NCI-H748 treated with DMSO at 0.1 percent for 48 hours (cell line): ENCODE measurements around the gene KIF5C.
"Not testable (repeated sequence)": the region's sequence is repeated elsewhere in the genome, so short reads cannot be mapped to it uniquely, and the experiment has no call there.

Experiments
- DNase-seq: peaks from one replicate; lab custom pipeline; 2025; lab: John Stamatoyannopoulos, UW

The KIF5C gene

DNA sequence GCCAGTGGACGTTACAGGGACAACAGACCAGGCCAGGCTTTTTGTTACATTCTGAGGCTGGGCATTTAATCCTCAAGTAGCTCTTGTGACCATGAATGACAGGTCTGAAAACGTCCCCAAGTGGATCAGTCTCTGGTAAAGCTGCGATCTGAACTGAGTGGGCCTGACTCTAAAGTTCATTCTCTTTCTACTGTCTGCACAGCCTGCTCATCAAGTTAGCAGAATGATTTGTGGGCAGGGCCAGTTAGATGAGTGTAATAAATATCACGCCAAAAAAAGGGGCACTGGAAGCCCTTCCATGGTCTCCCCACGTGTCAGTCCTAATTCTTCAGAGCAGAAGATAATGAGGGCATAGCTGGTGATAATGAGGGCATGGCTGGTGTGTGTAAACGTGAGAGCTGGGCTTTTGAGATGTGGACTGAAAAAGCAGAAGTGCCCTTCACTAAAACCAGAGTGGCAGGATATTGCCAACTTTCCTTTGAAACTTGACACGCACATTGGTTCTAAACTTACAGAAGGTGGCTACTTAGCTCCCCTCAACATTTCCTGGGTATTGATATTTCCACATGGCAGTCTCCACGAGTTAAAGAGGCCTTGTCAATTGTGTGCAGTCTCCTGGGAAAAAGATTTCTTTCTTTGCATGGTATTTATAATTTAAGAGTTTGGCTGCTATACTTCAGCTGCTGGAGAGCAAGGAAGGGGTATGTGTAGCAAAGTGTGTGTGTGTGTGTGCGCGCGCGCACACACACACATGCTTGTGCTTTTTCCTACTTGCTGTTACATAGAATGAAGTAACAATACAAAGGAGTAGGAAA is 90.8 kb downstream of the KIF5C start:
- DNase-seq: no peak

DNA sequence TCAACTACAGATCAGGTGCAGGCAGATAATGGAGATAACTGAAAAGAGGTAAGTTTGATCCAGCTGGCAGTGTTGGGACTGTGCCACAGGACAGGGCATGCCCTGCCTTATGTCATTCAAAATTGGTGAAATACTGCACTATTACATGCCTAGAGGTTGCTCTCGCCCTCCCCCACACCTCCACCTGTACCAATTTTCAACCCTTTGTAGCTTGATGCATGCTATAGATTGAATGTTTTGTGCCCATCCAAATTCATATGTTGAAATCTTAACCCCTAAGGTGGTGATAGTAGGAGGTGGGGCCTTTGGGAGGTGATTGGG is 91.4 kb downstream of the KIF5C start:
- DNase-seq: no peak

DNA sequence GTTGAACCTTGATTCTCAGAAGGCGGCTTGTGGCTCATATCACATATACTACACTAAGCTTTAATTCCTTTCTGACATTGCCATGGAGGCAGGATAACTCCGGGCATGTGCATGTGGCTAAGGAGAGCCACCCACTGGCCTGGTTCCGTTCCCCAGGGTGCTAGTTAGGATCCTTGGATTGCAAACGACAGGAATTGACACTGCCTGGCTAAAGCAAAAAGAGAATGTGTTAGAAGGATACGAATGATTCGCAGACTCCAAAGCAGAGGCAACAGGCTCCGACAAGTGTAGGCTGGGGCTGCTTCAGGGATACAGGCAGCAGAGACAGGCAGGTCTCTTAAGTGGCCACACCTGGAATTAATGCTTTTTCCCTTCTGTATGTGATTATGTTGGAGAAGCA is 92.0 kb downstream of the KIF5C start:
- DNase-seq: no peak

DNA sequence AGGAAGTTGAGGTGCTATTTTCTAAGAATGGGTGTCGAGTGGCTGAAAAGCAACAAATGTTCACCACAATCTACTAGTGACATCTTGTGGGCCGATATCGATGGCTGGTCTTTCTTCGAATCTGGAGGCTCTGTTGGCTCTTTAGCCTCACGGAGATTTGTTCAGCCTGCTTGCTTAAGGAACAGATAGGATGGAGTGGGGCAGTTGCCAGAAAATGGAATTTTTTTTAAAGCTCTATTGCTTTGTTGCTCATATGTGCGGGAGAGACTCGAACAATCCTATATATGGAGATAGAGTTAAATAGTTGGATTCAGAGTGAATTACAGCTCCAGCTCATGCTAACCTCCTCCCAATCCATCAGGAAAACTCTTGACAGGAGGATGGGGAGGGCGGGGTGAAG is 92.6 kb downstream of the KIF5C start:
- DNase-seq: no peak

DNA sequence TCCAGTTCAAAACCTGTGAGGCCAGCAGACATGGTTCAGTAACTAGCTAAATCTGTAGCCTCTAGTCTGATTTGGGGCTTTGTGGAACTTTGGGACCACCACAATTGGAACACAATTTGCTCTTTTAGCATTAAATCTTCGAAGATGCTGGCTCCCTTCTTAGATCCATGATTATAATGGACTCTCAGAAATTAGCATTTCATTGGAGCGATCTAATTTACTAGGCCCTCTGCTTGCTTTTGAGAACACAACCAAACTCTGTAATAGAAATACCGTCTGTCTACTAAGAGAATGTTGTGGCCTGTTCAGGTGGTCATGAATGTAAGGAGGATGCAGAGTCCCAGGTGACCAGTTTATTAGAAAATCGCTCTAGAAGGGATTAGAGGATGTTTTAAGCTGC is 93.3 kb downstream of the KIF5C start:
- no peak for DNase-seq

DNA sequence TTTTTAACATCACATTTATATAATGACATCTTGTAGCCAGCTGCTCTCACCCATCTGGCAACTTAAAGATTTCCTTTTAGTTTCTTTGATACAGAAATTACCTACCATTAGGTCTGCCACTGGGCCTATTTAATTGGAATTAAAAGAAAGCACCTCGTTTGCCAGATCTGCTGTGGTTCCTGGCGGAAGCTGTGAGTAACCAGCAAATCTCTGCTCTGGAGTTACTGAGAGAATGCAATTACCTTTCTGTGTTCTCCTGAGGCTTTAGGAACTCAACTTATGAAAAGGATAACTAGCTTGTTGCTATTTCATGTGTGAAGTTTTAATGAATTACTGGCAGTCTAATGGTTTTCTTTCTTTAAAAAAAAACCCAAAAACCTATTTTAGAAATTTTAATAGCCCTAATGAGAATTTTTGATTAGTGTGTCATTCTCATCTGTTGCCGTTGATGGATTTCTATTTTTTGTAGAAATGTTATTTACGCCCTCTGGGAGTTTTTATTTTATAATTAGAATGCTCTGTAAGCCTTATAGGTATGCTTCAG is 93.8 kb downstream of the KIF5C start:
- no peak for DNase-seq

DNA sequence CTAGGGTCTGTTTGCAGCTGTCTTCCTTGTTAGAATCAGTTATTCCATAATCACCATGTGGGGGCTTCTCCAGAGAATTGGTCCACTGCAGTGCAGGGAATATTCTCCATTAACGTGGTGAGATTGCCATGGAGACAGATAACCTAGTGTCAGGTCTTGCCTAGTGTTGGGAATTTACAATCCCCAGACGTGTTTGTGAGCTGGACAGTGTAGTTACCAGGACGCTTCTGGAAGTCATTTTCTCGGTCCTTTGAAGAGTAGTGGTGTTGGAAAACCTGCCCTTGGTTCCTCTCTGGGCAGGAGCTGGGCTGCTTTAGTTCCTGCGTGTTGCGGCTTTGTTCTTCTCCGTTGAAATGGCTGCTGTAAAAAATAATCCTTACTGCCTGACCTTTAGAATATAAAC is 94.6 kb downstream of the KIF5C start:
- no peak for DNase-seq

DNA sequence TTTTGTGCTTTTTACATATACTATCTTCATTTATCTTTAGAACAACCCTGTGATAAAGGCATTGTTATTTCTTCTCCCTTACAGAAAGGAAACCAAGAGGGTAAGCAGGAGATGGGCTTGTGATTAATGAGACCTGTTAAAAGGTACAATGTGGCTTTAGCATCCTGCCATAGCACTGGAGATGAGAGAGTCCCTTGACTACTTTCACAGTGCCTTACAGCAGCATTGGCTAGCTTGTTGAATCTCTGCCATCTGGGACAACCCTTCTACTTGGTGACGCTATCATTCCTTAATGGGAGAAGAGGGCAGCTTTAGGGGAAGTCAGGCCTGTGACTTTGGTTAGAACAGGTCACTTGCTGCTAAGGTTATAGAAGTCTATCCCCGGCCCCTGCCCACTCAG is 95.4 kb downstream of the KIF5C start:
- no peak for DNase-seq

DNA sequence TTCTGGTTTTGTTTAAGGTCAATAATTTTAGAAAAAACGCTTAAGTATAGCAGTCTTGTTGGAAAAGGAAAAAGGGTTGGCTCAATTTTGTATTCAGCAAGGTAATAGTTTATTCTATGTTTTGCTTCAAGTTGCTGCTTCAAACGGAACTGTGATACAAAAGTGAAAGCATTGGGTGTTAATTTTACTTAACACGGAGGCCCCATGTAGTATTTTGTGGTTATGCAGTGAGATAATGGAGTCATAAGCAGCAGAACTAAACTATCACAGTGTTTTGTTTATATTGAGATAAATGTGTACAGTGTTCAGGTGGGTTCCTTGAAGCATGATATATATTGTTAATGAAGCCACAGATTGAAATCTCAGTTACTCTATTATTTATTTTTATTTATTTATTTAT is 96.5 kb downstream of the KIF5C start:
- no peak for DNase-seq

DNA sequence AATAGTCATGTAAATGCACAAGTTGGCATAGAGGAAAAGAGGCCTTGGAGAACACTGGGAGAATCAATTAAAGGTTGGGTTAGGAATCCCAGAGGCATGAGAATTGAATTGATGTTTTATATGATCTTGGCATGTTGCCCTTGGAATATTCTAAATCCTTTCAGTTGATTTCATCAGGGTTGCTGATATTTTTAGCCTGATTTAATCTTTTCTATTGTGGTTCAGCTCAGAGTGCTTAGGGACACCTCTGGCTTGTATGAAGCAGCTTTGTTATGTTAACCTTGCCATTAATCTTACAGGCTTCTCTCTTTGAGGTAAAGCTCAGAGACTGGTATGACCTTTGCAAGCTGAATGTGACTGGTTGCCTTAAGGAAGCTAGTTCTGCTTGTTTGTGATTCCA is 99.1 kb downstream of the KIF5C start:
- no peak for DNase-seq

DNA sequence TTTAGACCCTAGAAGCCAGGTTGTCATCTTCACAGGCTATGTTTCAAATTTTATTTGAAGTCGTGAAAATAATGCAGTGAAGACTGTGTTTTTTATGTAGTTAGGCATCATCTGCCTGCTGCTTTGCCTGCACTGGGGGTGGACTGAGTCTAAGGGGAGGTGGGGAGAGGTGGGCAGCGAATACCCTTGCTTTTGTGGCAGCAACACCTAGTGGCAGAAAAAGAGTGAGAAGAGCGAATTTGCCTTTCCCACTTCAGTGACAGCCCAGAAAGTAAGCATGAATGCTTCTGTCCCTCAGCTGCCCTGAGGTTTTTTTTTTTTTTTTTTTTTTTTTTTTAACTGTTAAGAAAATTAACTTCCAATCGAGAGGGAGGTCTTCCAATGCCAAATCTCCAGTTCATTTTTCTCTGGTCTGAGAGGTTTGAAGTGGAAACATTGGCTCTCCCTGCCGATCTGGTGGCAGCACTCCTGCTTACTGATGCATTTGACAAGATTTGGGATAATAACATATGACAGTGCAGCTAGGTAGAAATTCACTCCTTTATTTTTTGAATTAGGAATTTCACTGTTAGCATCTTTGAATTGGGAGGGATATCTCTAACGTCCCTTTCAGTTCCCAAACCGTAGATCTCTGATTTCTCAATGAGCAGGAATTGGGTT is 103.1 kb downstream of the KIF5C start:
- no peak for DNase-seq

DNA sequence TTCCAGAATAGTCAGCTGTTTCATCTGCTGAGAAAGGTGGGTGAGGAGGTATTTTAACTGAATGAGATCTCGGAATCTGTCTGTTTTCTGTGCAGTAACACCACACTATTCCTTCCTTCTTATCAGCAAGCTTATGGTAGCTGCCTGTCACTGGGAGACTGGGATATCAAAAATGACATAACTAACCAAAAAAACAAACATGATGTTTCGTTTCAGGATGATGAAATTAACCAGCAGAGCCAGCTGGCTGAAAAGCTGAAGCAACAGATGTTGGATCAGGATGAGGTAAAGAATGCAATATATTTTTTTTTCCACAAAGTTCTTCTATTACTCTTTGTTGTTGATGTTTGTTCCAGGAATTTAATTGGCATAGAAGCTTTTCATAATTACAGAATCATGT is 103.7 kb downstream of the KIF5C start:
- no peak for DNase-seq

DNA sequence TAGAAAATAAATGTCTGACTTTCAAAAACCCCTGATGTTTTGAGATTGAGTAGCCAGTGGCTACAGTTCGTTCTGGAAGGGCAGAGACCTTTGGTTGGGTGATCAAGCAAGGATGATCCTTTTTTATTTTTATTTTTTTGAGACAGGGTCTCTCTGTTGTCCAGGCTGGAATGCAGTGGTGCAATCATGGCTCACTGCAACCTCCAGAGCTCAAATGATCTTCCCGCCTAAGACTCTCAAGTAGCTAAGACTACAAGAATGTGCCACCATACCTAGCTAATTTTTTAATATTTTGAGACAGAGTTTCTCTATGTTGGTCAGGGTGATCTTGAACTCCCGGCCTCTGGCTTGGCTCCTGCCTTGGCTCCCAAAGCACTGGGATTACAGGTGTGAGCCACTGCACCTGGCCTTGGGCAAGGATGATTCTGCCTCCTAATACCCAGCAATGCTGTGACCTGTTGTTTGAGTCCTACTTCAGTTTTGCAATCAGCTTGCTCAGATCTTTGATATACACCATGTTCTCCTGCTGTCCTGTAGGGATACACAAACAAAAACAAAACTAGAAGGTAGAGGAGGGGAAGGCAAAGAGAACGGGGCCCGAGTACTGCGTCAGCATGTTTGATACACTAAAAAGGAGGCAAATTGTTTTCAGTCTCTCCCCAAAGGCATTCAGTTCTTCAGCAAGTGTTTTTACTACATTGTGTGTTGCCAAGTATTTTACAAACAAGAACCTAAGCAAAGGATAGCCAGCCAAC is 104.3 kb downstream of the KIF5C start:
- no peak for DNase-seq

DNA sequence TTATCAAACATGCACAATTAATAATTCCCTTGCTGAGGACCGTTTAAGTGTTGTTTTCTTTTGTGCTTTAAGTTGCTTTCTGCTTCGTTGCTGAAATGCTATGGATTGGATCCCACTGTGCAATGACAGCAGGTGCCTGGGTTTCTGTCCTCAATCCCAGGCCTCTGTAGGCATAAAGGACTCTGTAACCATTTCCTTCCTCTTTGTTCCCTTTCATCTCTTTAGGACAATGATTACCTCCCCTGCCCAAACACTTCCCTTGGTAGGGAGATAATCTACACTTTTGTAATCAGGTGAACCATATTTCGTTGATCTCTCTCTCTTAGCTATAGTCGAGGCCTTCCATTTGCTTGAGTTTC is 104.9 kb downstream of the KIF5C start:
- no peak for DNase-seq

DNA sequence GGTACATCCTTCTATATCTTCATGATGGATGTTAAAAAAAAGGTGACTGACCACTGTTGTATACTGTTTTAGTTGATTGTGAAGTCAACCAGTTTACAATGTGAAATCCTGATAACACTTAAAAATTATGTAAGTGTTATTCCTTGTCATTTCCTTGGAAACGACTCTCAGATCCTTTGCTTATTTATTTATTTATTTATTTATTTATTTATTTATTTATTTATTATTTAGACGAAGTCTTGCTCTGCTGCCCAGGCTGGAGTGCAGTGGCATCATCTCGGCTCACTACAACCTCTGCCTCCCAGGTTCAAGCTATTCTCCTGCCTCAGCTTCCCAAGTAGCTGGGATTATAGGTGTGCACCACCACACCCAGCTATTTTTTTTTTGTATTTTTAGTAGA is 105.5 kb downstream of the KIF5C start:
- DNase-seq: not testable (repeated sequence)

DNA sequence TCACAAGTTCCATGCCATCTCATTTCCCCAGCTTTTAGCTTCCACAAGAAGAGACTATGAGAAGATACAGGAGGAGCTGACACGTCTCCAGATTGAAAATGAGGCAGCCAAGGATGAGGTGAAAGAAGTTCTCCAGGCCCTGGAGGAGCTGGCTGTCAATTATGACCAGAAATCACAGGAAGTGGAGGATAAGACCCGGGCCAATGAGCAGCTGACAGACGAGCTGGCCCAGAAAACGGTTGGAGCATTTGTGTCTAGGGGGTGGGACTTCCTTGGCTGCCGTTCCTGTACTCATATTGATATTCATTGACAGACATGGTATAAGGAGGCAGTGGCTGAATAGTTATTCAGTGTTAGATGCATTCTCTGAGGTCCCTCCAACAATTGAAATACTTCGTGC is 106.3 kb downstream of the KIF5C start:
- no peak for DNase-seq

DNA sequence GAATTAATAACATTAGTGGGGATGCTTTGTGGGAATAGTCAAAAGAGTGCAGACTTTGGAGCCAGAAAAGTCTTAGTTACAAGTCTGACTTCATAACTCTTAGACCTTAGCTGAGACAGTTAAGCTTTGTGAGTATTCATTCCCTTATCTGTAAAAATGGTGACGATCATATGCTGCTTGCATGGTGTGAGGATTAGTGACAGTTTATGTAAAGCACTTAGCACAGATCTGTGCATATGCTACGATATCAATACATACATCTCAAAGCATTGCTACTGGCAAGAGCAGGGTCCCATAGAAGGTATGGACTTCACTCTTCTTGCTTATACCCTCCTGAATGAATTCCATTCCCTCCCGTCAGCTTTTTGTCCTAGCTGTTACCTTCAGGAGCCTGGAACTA is 106.8 kb downstream of the KIF5C start:
- no peak for DNase-seq

DNA sequence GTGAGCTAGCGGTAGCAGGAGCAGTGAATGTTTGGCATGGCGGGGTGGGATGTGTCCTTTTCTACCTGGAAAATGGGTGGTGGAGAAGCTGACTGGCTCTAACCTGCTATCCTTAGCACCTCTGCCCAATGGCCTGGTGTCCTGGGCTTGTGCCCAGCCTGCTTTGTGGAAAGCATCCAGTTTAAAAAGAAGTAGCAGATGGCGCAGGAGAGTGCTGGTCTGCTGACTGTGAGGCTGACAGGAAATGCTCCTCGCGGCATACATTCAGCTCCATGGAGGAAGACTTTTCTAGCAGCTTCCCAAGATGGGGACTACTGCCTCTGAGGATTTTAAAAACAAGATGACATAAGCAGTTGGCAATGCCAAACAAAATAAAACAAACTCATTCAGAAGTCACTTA is 107.3 kb downstream of the KIF5C start:
- no peak for DNase-seq

DNA sequence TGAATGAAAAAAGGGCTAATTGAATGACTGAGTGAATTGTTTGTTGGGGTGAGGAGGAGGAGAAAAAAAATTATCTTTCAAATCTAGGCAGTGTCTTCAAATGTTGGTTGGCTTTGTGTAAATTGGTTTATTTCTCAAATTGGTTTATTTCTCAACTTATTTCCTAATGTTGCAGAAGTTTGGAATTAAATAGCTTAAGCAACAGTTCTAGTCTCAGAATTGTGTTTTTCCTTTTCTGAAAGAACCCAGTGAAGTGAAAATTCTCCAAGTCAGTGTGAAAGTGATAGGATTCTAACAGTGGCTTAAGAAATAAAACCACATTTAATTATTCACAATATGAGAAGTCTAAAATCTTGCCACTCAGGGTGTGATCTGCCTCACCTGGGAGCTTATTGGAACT is 108.9 kb downstream of the KIF5C start:
- DNase-seq: no peak

DNA sequence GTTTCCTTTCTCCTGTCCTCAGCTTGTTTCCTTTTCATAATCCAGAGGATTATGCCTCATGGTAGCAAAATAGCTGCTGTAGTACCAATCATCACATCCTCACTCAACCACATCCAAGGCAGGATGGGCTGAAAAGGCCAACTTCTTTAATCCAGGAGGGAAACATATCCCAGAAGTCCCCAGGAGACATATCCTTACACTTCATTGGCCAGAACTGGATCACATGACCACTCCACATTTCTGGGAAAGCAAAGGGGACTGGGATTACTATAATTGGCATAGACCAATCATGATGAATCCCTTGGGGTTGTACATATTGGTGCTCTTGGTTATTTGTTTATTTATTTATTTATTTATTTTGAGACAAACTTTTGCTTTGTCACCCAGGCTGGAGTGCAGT is 109.4 kb downstream of the KIF5C start:
- no peak for DNase-seq

DNA sequence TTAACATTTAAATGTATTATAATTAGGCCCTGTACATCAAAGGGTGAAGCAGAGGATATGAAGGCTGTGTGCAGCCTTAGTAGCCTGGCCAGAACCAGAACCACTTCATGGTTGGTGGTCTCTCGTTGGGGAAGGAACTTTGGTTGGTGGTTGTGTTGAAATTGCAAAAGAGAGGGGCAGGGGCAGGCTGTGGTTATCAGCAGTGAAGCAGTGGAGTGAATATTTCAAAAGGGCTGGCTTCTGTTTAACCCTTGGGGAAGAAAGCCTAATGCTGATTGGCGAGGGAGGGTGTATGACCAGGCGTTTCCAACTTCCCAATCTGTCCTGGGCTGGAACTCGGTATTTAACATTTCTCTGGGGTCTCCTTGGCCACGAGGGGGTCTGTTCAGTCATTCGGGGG is 112.3 kb downstream of the KIF5C start:
- no peak for DNase-seq

DNA sequence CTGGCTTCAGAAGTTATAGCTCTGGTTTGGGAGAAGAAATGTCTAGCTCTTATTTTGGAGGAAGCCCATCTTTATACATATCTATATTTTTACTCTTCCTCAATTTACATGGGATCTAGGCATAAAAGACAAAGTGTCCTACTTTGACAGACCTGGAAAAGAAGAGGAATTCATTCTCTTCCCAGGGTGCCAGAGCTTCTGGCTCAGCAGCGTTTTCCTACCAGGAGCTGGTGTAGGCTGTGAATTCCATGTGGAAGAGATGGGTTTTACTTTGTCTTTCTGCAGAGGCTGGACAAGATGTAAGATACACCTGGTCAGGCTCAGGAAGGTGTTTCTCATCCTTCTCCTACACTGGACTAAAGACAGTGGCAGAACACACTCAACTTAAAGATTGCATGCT is 113.3 kb downstream of the KIF5C start:
- no peak for DNase-seq

DNA sequence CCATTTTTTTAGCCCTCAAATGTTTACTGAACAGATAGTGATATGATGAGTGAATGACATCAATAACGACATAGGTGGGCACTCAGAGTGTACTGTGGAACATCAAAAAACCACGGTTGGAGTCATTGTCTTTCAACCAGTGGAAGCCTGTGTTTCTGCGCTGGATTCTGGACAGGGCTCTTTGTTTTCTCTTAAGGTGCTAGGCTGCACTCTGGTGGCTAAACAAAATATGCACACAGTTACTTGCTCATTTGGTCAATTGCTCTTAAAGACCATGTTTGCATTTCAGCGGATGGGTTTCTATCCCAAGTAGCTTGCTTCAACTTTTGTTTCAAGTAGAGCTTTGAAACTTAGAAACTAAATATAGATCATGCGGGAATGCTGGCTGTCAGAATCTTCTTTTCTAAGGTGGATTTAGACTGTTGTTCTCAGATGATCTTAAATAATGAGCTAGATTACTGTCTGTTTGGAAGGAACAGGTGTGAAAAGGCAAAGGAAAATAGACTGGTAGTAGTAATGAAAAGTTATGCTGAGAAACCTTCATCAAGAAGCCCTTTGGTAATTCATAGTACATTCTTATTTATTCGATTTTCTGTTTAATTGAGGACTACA is 115.0 kb downstream of the KIF5C start:
- peak; percentile 60 for DNase-seq
